HUES6 (cell line): ENCODE results near the gene SLC5A10.
"Not testable (repeated sequence)": the region's sequence is repeated elsewhere in the genome, so short reads cannot be mapped to it uniquely, and the experiment has no call there.

Experiments used
- H3K27ac ChIP-seq: 2 replicates; pipeline ENCODE4 v1.7.0; 2013; ENCODE audit warnings: low read depth, mild to moderate bottlenecking, low read length, inconsistent platforms
- H3K27me3 ChIP-seq: 2 replicates; pipeline ENCODE4 v1.6.1; 2013; ENCODE audit warnings: low read length; ENCODE audit not compliant: control insufficient read depth, insufficient read depth
- H3K36me3 ChIP-seq: 2 replicates; pipeline ENCODE4 v1.6.1; 2013; ENCODE audit warnings: low read length; ENCODE audit not compliant: control insufficient read depth, insufficient read depth
- H3K4me1 ChIP-seq: 2 replicates; pipeline ENCODE4 v1.6.1; 2013; ENCODE audit warnings: low read length; ENCODE audit not compliant: control insufficient read depth, insufficient read depth
- H3K4me3 ChIP-seq: 2 replicates; pipeline ENCODE4 v1.5.1; 2013; ENCODE audit warnings: low read depth, low read length
- H3K9ac ChIP-seq: one replicate; pipeline ENCODE4 v1.6.1; 2013; ENCODE audit warnings: mild to moderate bottlenecking, low read length
- H3K9me3 ChIP-seq: 2 replicates; pipeline ENCODE4 v1.6.1; 2013; ENCODE audit warnings: low read depth, low read length; ENCODE audit not compliant: control insufficient read depth, insufficient read depth

Gene SLC5A10

DNA sequence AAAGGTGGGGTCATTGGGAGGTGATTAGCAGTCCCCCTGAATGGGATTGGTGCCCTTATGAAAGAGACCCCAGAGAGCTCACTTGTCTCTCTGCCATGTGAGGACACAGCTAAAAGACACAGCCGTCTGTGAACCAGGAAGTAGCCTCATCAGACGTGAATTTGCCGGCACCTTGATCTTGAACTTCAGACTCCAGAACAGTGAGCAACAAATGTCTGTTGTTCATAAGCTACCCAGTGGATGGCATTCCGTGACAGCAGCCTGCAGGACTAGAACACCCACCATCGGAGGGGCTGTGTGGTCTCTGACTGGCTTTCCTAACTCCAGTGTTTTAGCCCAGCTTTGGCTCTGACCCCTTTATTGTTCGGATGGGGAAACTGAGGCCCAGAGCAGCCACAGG lies 85.6 kb downstream of the SLC5A10 start:
- not testable (repeated sequence) for H3K4me3 ChIP-seq, H3K27ac ChIP-seq, H3K36me3 ChIP-seq, H3K4me1 ChIP-seq, H3K27me3 ChIP-seq, H3K9me3 ChIP-seq, H3K9ac ChIP-seq

- not testable (repeated sequence) for H3K4me1 ChIP-seq, H3K27me3 ChIP-seq, H3K9me3 ChIP-seq, H3K36me3 ChIP-seq, H3K9ac ChIP-seq, H3K4me3 ChIP-seq, H3K27ac ChIP-seq
Observed at GRCh38 chr17:19038007-19038406, 86.0 kb downstream of the SLC5A10 start.

- H3K9me3 ChIP-seq, H3K9ac ChIP-seq, H3K4me3 ChIP-seq, H3K4me1 ChIP-seq, H3K27me3 ChIP-seq, H3K27ac ChIP-seq, H3K36me3 ChIP-seq: not testable (repeated sequence)
Observed at GRCh38 chr17:19038730-19039129, 86.8 kb downstream of the SLC5A10 start.

GRCh38 chr17:19040350-19040749 lies 88.4 kb downstream of the SLC5A10 start:
- not testable (repeated sequence) for H3K4me1 ChIP-seq

DNA sequence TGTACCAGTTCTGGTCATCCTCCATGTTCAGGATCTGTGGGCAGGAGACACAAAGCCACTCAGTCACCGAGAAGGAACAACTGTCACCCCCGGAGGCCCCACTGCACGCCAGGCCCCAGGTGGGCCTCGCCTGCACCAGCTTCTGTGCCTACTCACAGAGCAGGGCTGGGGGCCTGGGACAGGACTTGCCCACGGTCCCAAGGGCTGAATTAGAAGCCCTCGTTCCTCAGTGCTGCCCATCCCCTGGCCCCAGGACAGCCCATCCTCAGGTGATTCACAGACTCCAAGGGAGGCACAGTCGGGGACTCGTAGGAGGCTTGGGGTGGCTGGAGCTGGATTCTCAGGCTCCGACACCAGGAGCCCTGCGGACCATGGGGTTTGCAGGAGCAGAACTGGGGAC lies 89.9 kb downstream of the SLC5A10 start:
- H3K9ac ChIP-seq, H3K27me3 ChIP-seq, H3K9me3 ChIP-seq, H3K27ac ChIP-seq, H3K4me3 ChIP-seq, H3K4me1 ChIP-seq, H3K36me3 ChIP-seq: not testable (repeated sequence)

More at GRCh38 chr17:19040350-19040749, 88.4 kb downstream of the SLC5A10 start:
- not testable (repeated sequence) for H3K9me3 ChIP-seq, H3K27me3 ChIP-seq, H3K9ac ChIP-seq, H3K27ac ChIP-seq, H3K36me3 ChIP-seq, H3K4me3 ChIP-seq

DNA sequence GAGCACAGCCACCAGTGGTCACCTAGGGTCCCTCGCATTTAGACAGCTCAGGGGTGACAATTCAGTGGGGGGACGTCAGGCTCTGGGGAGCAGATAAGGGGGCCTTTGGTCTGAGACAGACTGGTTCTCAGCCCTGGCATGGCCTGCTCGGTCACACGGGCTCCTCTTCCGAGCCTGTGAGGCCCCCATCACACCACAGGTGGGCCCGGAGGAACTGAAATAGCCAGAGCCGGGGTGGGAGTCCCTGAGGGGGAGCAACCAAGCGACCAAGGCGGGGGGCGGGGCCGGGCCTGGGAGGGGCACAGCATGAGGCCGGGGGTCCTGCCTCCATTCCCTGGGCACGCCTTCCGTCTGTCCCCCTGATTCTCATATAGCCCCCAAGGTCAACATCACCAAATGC lies 90.4 kb downstream of the SLC5A10 start:
- H3K27me3 ChIP-seq, H3K36me3 ChIP-seq, H3K9me3 ChIP-seq, H3K9ac ChIP-seq, H3K27ac ChIP-seq, H3K4me1 ChIP-seq, H3K4me3 ChIP-seq: not testable (repeated sequence)

- H3K4me3 ChIP-seq, H3K9ac ChIP-seq, H3K9me3 ChIP-seq, H3K4me1 ChIP-seq, H3K36me3 ChIP-seq, H3K27me3 ChIP-seq, H3K27ac ChIP-seq: not testable (repeated sequence)
Observed at GRCh38 chr17:19043032-19043431, 91.1 kb downstream of the SLC5A10 start.

DNA sequence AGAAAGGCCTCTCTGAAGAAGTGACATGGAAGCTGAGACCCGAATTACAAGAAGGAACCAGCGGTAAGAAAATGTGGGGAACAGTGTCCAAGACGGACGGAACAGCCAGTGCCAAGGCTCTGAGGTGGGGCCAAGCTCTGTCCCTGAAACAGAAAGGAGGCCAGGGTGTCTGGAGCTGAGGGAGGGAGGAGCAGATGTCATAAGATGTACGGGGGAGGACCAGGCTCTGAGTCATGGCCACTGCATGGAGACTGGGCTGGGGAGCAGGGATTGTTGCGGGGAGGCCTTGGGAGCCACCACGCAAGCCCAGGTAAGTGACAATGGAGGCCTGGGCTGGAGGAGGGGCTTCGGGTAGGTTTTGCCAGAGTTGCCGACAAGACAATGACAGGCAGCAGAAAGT lies 92.7 kb downstream of the SLC5A10 start:
- not testable (repeated sequence) for H3K27ac ChIP-seq, H3K4me1 ChIP-seq, H3K36me3 ChIP-seq, H3K27me3 ChIP-seq, H3K9me3 ChIP-seq, H3K4me3 ChIP-seq, H3K9ac ChIP-seq

- H3K27ac ChIP-seq, H3K9me3 ChIP-seq, H3K27me3 ChIP-seq, H3K9ac ChIP-seq, H3K4me1 ChIP-seq, H3K36me3 ChIP-seq, H3K4me3 ChIP-seq: not testable (repeated sequence)
Observed at GRCh38 chr17:19046782-19047375, 94.9 kb downstream of the SLC5A10 start, which contains the start of gene GRAP. GRAP (minus strand) TSS chr17:19046957; CDS start chr17:19046926, 31 bp downstream.

DNA sequence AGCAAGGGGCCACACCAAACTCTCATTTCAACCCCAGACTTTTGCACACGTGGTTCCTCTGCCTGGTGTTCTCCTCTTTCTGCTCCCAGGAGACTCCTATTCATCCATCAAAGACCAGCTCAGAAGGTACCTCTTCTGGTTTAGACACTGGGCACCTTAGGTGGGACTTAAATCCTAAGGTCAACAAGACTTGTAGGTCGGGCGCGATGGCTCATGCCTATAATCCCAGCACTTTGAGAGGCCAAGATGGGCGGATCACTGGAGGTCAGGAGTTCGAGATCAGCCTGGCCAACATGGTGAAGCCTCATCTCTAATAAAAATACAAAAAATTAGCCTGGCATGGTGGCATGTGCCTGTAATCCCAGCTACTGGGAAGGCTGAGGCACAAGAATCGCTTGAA lies 95.5 kb downstream of the SLC5A10 start:
- not testable (repeated sequence) for H3K36me3 ChIP-seq, H3K27ac ChIP-seq, H3K9ac ChIP-seq, H3K4me3 ChIP-seq, H3K4me1 ChIP-seq, H3K27me3 ChIP-seq, H3K9me3 ChIP-seq

DNA sequence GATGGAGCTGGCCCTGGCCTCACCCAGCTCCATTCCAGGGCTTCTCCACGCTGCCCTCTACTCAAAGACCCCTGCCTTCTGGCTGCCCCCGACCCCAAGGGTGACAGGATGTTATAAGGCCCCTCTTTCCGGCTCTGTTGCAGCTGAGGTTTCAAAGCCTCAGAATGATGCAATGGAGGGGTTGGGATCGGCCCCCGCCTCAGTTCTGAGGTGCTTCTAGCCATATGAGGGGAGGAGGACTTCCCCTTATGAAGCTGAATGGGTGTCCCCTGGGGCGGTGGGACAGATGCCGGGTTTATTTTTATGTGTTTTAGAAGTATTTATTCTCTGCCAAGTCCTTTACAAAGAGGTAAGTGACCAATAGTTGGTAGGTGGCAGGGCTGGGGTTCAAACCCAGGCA lies 96.9 kb downstream of the SLC5A10 start:
- not testable (repeated sequence) for H3K9me3 ChIP-seq, H3K27ac ChIP-seq, H3K27me3 ChIP-seq, H3K4me1 ChIP-seq, H3K36me3 ChIP-seq, H3K9ac ChIP-seq, H3K4me3 ChIP-seq

DNA sequence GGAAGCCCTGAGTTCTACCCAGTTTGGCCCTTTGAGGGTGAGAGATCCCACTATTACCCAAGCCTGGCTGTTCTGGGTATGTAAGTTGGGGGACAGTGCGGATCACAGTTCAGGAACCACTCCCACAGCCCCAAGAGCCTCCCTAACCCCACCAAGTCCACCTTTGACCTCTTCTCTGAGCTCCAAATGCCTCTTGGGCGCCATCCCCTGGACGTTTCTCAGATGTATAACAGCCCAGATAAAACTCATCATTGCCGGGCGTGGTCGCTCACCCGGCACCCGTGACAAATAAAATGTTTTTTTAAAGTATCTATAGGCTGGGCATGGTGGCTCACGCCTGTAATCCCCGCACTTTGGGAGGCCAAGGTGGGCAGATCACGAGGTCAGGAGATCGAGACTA lies 103.5 kb downstream of the SLC5A10 start:
- not testable (repeated sequence) for H3K27ac ChIP-seq, H3K36me3 ChIP-seq, H3K4me3 ChIP-seq, H3K4me1 ChIP-seq, H3K9me3 ChIP-seq, H3K27me3 ChIP-seq, H3K9ac ChIP-seq
